ENCODE data around the gene PDE9A.

GRCh38 chr21:42731264-42732032, 78.0 kb downstream of the PDE9A start:
- TF ChIP-seq, protein P1, sequence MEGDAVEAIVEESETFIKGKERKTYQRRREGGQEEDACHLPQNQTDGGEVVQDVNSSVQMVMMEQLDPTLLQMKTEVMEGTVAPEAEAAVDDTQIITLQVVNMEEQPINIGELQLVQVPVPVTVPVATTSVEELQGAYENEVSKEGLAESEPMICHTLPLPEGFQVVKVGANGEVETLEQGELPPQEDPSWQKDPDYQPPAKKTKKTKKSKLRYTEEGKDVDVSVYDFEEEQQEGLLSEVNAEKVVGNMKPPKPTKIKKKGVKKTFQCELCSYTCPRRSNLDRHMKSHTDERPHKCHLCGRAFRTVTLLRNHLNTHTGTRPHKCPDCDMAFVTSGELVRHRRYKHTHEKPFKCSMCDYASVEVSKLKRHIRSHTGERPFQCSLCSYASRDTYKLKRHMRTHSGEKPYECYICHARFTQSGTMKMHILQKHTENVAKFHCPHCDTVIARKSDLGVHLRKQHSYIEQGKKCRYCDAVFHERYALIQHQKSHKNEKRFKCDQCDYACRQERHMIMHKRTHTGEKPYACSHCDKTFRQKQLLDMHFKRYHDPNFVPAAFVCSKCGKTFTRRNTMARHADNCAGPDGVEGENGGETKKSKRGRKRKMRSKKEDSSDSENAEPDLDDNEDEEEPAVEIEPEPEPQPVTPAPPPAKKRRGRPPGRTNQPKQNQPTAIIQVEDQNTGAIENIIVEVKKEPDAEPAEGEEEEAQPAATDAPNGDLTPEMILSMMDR (IDR thresholded peaks at IDR 0.05), result no peak
- no peak for TF ChIP-seq POLR2A (IDR thresholded peaks at IDR 0.05)
